GM21360 (cell line): ENCODE measurements around the gene APRT.
"Not testable (repeated sequence)": the region's sequence is repeated elsewhere in the genome, so short reads cannot be mapped to it uniquely, and the experiment has no call there.

Experiments
- ATAC-seq: cut with Tn5 transposase; IDR thresholded peaks from one replicate; pipeline ENCODE4 v1.9.1; 2021; ENCODE audit warnings: mild to moderate bottlenecking, moderate library complexity; ENCODE audit not compliant: unreplicated experiment

APRT gene

GRCh38 chr16:88790312-88791211, 21.2 kb downstream of the APRT start:
- ATAC-seq, result no peak

GRCh38 chr16:88789594-88789993, 22.1 kb downstream of the APRT start:
- ATAC-seq, result no peak

GRCh38 chr16:88788749-88789148, 23.0 kb downstream of the APRT start:
- ATAC-seq, result not testable (repeated sequence)

- no peak for ATAC-seq
Measured at GRCh38 chr16:88787579-88788314, 24.0 kb downstream of the APRT start.

- ATAC-seq, result no peak
Measured at GRCh38 chr16:88785106-88785924, 26.4 kb downstream of the APRT start, which contains the start of gene PIEZO1. PIEZO1 (minus strand) TSS chr16:88785220; CDS start chr16:88784964, 256 bp downstream.

- ATAC-seq, result no peak
Measured at GRCh38 chr16:88784856-88785105, 26.9 kb downstream of the APRT start.

- no peak for ATAC-seq
Measured at GRCh38 chr16:88784074-88784855, 27.5 kb downstream of the APRT start.

GRCh38 chr16:88783391-88784073, 28.2 kb downstream of the APRT start:
- ATAC-seq, result no peak

GRCh38 chr16:88782454-88783390, 29.0 kb downstream of the APRT start:
- ATAC-seq, result no peak

GRCh38 chr16:88781140-88782077, 30.3 kb downstream of the APRT start:
- ATAC-seq, result peak; percentile 29

GRCh38 chr16:88780142-88781062, 31.3 kb downstream of the APRT start:
- ATAC-seq, result no peak

GRCh38 chr16:88779406-88780141, 32.2 kb downstream of the APRT start:
- no peak for ATAC-seq

- ATAC-seq, result no peak
Measured at GRCh38 chr16:88778541-88779065, 33.1 kb downstream of the APRT start.

- no peak for ATAC-seq
Measured at GRCh38 chr16:88778271-88778525, 33.5 kb downstream of the APRT start.

GRCh38 chr16:88777471-88778270, 34.1 kb downstream of the APRT start:
- no peak for ATAC-seq
